HG02588 (cell line): ENCODE data around the gene DCLK3.
A peak's percentile ranks its signal among the peaks of the same experiment; 100 is the strongest.

Experiments used
- ATAC-seq: cut with Tn5 transposase; IDR thresholded peaks from one replicate; pipeline ENCODE4 v1.9.1; 2021; ENCODE audit warnings: mild to moderate bottlenecking, moderate library complexity; ENCODE audit not compliant: unreplicated experiment

The DCLK3 gene

GRCh38 chr3:36709826-36710365, 54.5 kb downstream of the DCLK3 start:
- ATAC-seq: no peak

GRCh38 chr3:36709281-36709680, 55.1 kb downstream of the DCLK3 start:
- ATAC-seq: no peak

GRCh38 chr3:36707623-36708409, 56.5 kb downstream of the DCLK3 start:
- peak; percentile 69 for ATAC-seq

DNA sequence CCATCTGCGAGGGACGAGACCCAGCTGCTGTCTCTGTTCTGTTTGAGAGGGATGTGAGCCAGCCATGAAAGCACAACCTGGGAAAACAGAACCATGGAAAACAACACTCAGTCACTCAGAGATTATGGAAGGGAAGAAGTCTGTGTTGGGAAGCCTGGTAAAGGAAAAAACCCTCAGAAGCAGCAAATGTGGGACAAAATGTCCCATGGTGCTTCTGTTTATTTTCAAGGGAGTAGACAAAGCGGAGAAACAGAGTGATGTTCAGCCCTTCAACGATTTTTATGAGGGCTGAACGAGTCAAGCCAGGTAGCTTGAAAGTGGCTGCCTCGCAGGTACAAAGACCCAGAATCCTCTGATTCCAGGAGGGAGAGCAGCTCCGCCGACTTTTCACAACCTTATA, 59.3 kb downstream of the DCLK3 start:
- no peak for ATAC-seq

- no peak for ATAC-seq
These were observed 60.1 kb downstream of the DCLK3 start for GRCh38 chr3:36704280-36704679.

GRCh38 chr3:36701249-36701572, 63.1 kb downstream of the DCLK3 start:
- ATAC-seq: no peak

DNA sequence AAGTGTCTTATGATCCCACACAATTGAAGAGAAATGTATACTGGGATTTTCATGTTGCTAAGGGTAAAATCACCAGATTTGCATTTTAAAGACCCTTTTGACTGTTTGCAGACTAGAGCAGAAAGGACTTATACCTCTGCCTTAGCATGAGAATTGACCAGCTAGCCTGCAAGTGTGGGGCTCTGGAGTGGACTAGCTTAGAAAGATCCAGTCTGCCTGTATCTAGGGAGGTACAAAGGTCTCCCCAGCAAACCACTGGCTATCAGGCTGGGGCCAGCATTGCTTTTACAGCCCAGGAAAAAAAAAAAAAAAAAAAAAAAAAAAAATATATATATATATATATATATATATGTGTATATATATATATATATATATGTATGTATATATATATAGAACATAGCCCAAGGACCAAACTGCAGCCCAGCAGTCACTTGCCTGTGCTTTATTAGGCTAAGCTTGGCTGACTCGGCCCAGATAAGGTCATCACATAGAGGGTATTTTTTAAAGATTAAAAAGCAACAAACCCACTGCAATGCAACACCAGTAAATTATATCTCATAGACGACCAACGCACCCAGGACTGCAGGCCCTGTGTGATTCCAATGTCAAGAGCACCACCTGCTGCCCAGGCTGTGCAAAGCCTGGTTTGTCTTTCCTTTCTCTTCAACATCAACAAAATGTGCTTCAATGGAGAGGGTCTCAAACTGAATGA, 63.7 kb downstream of the DCLK3 start:
- ATAC-seq: peak; percentile 79

DNA sequence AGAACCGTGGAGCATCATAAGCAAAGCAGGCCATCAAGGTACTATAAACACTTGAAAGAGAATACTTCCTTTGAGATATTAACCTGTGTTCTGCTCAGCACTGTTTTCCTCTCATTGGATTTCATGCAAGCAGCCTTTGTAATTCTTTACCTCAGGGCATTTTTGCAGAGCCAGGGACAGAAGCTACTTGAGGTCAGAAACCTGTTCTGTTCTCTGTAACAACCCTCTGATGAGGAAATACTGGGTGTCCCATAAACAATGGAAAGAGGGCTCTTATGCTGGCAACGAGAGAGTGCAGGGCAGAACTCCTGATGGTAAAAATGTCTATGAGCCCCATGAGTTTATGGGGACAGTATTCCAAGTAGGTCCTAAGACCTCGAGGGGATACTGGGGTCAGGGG, 66.0 kb downstream of the DCLK3 start:
- ATAC-seq: no peak

- no peak for ATAC-seq
These were observed 66.9 kb downstream of the DCLK3 start for GRCh38 chr3:36697229-36698001.

GRCh38 chr3:36696799-36697198, 67.6 kb downstream of the DCLK3 start:
- ATAC-seq: no peak

DNA sequence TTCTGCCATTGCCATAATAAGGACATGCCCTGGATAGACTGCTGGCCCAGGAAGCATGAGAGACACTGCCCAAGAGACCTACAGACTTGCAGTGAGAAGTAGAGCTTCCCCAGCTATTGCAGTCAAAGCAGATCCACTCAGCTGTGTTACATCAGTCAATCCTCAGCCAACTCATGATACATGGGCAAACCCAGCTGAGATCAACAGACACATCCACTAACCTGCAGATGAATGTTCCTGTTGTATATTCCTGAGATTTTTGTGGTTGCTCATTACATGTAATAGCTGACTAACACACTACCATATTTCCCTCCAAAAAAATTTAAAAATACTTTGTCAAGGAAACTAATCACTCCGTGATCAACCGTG, 68.6 kb downstream of the DCLK3 start:
- no peak for ATAC-seq

- no peak for ATAC-seq
These were observed 69.1 kb downstream of the DCLK3 start for GRCh38 chr3:36695113-36695768.

DNA sequence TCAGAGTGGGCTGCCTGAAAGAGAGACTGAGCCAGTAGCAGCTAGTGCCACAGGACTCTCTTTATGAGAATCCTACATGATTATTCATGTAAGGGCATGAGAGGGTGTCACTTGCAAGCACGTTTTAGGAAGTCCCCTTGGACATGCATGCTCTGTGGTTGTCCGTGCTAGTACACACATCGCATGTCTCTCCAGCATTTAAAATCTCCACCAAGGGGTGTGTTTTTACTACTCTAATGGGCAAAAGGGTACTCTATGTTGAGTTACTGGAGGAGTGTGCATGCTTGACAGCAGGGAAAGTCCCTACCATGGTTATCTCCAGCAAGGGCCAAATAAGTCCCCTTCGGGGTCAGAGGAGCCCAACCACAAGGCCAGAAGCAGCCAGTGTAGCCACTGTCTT, 70.7 kb downstream of the DCLK3 start:
- ATAC-seq: peak; percentile 62

DNA sequence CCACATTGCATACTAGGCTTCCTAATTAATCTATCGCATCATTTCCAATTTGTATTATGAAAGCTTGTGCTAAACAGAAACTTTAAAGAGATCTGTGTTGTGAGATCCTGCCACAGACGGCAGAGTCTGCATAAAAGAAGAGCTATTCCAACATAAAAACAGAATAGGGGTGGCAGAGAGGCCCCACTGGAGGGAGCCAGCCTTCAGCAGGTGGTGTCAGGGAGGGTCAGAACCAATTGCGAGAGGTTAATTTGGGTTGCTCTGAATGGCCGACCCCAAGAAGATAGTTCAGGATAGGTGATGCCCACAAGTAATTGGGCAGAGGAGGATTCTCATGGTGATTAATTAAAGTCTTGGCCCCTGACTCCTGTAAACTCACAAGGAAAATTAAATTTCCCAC, 74.8 kb downstream of the DCLK3 start:
- no peak for ATAC-seq

- ATAC-seq: no peak
These were observed 75.5 kb downstream of the DCLK3 start for GRCh38 chr3:36688815-36689214.

DNA sequence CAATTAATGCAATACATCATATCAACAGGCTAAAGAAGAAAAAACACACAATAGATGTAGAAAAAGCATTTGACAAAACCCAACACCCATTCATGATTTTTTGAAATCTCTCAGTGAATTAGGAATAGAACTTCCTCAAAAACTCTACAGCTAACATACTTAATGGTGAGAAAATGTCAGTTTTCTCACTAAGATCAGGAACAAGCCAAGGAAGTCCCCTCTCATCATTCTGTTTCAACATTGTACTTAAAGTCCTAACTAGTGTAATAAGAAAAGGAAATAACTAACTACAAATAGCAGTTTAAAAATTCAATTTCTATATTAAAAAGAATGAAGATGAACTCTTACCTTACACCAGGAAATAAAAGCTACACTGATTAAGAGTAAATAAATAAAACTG, 77.8 kb downstream of the DCLK3 start:
- ATAC-seq: no peak

GRCh38 chr3:36681867-36682266, 82.5 kb downstream of the DCLK3 start:
- ATAC-seq: no peak

DNA sequence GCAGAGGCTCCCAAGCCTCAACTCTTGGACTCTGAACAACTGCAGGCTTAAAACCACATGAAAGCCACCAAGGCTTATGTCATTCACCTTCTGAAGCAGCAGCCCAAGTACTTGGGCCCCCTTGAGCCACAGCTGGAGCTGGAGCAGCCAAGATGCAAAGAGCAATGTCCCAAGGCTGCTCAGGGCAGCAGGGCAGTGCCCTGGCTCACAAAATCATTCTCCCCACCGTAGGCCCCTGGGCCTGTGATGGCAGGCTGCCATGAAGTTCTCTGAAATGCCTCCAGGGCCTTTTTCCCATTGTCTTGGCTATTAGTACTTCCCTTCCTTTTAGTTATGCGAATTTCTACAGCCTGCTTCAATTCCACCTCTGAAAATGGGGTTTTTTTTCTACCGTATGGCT, 83.4 kb downstream of the DCLK3 start:
- ATAC-seq: no peak

- no peak for ATAC-seq
These were observed 84.8 kb downstream of the DCLK3 start for GRCh38 chr3:36679384-36680200.
